Measurements from ENCODE around the gene TMEM191C. TPM values are rescaled to one million over a fixed set of nuclear protein-coding genes. Genes with fewer than 3 reads are reported as not detected.
"Not testable (repeated sequence)": the region's sequence is repeated elsewhere in the genome, so short reads cannot be mapped to it uniquely, and the experiment has no call there.

The TMEM191C gene
- total and polyA plus RNA-seq, 2 donors (not counting 1 experiment from before 2014, with no cell fraction given) = 5.0 to 5.8 TPM

DNA sequence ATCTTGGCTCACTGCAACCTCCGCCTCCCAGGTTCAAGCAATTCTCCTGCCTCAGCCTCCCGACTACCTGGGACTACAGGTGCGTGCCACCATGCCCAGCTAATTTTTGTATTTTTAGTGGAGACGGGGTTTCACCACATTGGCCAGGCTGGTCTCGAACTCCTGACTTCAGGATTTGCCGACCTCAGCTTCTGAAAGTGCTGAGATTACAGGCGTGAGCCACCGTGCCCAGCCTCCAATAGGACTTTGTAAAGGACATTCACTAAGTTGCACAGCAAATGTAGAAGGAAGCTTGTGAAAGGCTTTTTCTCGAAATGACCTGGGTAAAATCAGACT, 12.2 kb upstream of the TMEM191C start:
- H4K20me1 ChIP-seq (ENCODE audit: control insufficient read depth, insufficient read depth, low read length, poor library complexity, severe bottlenecking); H3K4me3 Mint-ChIP-seq; POLR2A ChIA-PET; H3K27ac Mint-ChIP-seq; intact Hi-C loops (cut with micrococcal nuclease); H3K27me3 ChIP-seq (replicated peaks in 1 of 4; ENCODE audit: control extremely low read depth in 1 of 4, control insufficient read depth in 3 of 4, insufficient read depth in 4 of 4, low read length in 3 of 4); H3K4me3 ChIP-seq (ENCODE audit: control extremely low read depth in 1 of 5, extremely low read depth in 1 of 5, insufficient read depth in 1 of 5, low read depth in 2 of 5, low read length in 4 of 5); DNase-seq; H3K27ac ChIP-seq (ENCODE audit: low read length in 2 of 2); ATAC-seq (ENCODE audit: low read depth); H3K9ac ChIP-seq (ENCODE audit: low read length); H2AFZ ChIP-seq (ENCODE audit: insufficient read depth, low read depth, low read length, poor library complexity, severe bottlenecking); H3K36me3 ChIP-seq (replicated peaks in 1 of 2; ENCODE audit: control extremely low read depth in 1 of 2, control insufficient read depth in 1 of 2, extremely low read depth in 1 of 2, insufficient read depth in 2 of 2, low read length in 1 of 2); H3K9me3 Mint-ChIP-seq (ENCODE audit: insufficient read depth); H3K4me1 ChIP-seq (ENCODE audit: control insufficient read depth in 2 of 2, insufficient read depth in 2 of 2, low read length in 2 of 2); H3K4me1 Mint-ChIP-seq; H3K27me3 Mint-ChIP-seq; H3K4me2 ChIP-seq (replicated peaks; ENCODE audit: low read depth, low read length, poor library complexity, severe bottlenecking); H3K9me3 ChIP-seq (ENCODE audit: control extremely low read depth in 1 of 3, control insufficient read depth in 2 of 3, insufficient read depth in 1 of 3, low read length in 2 of 3); H3K79me2 ChIP-seq (ENCODE audit: control insufficient read depth, insufficient read depth, low read length): not testable (repeated sequence)
- CTCF ChIA-PET = interaction anchor here (1.0 kb wide), 1 partner anchor 192 kb away, joined by 3 read pairs; no protein-coding TSS in a partner anchor
- WGBS (ENCODE audit: insufficient coverage) = over 99% methylated on average over 9 of the region's 9 CpGs

DNA sequence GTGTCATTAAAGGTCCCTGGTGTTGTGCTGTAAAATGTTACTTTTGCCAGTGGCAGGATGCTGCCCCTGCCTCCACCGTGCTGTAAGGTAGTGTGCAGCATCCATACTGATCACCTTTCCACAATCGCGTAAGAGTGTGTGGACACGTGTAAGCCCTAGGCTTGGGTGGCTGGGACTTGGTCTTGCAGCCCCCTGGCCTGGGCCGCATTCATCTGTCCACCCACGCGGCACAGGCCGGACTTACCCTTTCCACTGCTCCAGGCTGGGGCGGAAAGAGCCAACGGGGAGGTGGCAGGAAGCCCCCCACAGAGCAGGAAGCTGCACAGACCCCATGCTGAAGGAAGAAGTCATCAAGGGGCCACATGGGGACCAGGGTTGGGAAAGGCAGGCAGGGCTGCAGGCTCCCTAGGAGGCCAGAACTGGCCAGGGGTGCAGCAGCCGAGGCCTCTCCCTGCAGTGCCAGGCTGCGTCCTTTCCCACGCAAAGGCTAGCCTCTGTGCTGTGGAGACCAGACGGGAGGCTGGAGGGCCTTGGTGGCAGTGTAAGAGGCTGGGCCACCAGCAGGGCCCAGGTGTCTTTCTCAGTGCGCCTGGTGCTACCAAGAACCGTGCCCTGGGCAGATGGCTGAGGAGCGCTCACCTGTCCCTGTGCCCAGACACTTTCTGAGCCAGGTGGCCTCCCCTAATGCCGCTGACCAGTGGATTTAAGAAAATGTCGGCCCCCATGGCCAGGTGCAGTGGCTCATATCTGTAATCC, 11.7 kb upstream of the TMEM191C start:
- intact Hi-C loops (cut with micrococcal nuclease) = no loop called here

More for the DNA sequence above, 11.7 kb upstream of the TMEM191C start:
- CTCF ChIA-PET = interaction anchor here (1.0 kb wide), 1 partner anchor 191 kb away, joined by 3 read pairs; no protein-coding TSS in a partner anchor
- ATAC-seq (ENCODE audit: low read depth) (no peak), DNase-seq (no peak)
- Histone ChIP-seq H3K4me1 (ENCODE audit: control insufficient read depth in 2 of 2, insufficient read depth in 2 of 2, low read length in 2 of 2) (no peaks in the 10 kb centered on the region), H3K36me3 (replicated peaks in 1 of 2; ENCODE audit: control extremely low read depth in 1 of 2, control insufficient read depth in 1 of 2, extremely low read depth in 1 of 2, insufficient read depth in 2 of 2, low read length in 1 of 2) (no peaks in the 10 kb centered on the region), H3K79me2 (ENCODE audit: control insufficient read depth, insufficient read depth, low read length) (no peaks in the 10 kb centered on the region), H4K20me1 (ENCODE audit: control insufficient read depth, insufficient read depth, low read length, poor library complexity, severe bottlenecking) (no peaks in the 10 kb centered on the region), H3K9ac (ENCODE audit: low read length) (no peak overlapping the region), H3K27me3 (replicated peaks in 1 of 4; ENCODE audit: control extremely low read depth in 1 of 4, control insufficient read depth in 3 of 4, insufficient read depth in 4 of 4, low read length in 3 of 4) (no peaks in the 10 kb centered on the region), H3K9me3 (ENCODE audit: control extremely low read depth in 1 of 3, control insufficient read depth in 2 of 3, insufficient read depth in 1 of 3, low read length in 2 of 3) (no peaks in the 10 kb centered on the region), H2AFZ (ENCODE audit: insufficient read depth, low read depth, low read length, poor library complexity, severe bottlenecking) (no peak overlapping the region), H3K4me2 (replicated peaks; ENCODE audit: low read depth, low read length, poor library complexity, severe bottlenecking) (no peak overlapping the region), H3K4me3 (ENCODE audit: control extremely low read depth in 1 of 5, extremely low read depth in 1 of 5, insufficient read depth in 1 of 5, low read depth in 2 of 5, low read length in 4 of 5) (no peak overlapping the region), H3K27ac (ENCODE audit: low read length in 2 of 2) (no peak overlapping the region)
- Mint-ChIP-seq H3K27me3 (no peaks in the 10 kb centered on the region), H3K9me3 (ENCODE audit: insufficient read depth) (no peaks in the 10 kb centered on the region), H3K4me3 (no peak overlapping the region), H3K4me1 (no peaks in the 10 kb centered on the region), H3K27ac (no peak overlapping the region)
- WGBS (ENCODE audit: insufficient coverage) = 96% methylated on average over 19 of the region's 19 CpGs
- POLR2A ChIA-PET = no interaction called here
- TF ChIP-seq, protein P1, sequence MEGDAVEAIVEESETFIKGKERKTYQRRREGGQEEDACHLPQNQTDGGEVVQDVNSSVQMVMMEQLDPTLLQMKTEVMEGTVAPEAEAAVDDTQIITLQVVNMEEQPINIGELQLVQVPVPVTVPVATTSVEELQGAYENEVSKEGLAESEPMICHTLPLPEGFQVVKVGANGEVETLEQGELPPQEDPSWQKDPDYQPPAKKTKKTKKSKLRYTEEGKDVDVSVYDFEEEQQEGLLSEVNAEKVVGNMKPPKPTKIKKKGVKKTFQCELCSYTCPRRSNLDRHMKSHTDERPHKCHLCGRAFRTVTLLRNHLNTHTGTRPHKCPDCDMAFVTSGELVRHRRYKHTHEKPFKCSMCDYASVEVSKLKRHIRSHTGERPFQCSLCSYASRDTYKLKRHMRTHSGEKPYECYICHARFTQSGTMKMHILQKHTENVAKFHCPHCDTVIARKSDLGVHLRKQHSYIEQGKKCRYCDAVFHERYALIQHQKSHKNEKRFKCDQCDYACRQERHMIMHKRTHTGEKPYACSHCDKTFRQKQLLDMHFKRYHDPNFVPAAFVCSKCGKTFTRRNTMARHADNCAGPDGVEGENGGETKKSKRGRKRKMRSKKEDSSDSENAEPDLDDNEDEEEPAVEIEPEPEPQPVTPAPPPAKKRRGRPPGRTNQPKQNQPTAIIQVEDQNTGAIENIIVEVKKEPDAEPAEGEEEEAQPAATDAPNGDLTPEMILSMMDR (IDR thresholded peaks at IDR 0.05) = no peak
- TF ChIP-seq EZH2 (IDR thresholded peaks at IDR 0.05; ENCODE audit: borderline replicate concordance, insufficient read depth, low read depth, low read length, poor library complexity, severe bottlenecking) = no peak

Data from B cell (primary cell).